HCT116 (cell line): ENCODE results near the gene ANGPTL3.

Source experiments
- CEBPB ChIP-seq: IDR thresholded peaks from 2 replicates; pipeline ENCODE4 v1.6.1; 2012; ENCODE audit warnings: low read depth
- EZH2 ChIP-seq: fragments of 200-600 bp; sonication (generic); IDR thresholded peaks from 2 replicates; pipeline ENCODE4 v1.6.1; 2017; ENCODE audit warnings: antibody characterized with exemption, mixed run types
- EZH2phosphoT487 ChIP-seq: fragments of 200-600 bp; IDR thresholded peaks from 2 replicates; pipeline ENCODE4 v1.6.1; 2018; ENCODE audit warnings: antibody characterized with exemption, borderline replicate concordance
- JUND ChIP-seq: IDR thresholded peaks from 2 replicates; pipeline ENCODE4 v1.6.1; 2012
- POLR2A ChIP-seq: IDR thresholded peaks from 2 replicates; pipeline ENCODE4 v1.7.0; 2011; ENCODE audit warnings: borderline replicate concordance; ENCODE audit not compliant: insufficient read depth, insufficient read length; ENCODE audit errors: extremely low read depth
- POLR2AphosphoS5 ChIP-seq: IDR thresholded peaks from 2 replicates; pipeline ENCODE4 v1.6.1; 2011; ENCODE audit warnings: mild to moderate bottlenecking, low read depth, low read length, moderate library complexity
- TCF7L2 ChIP-seq: IDR thresholded peaks from 2 replicates; pipeline ENCODE4 v1.7.0; 2011; ENCODE audit warnings: borderline replicate concordance, inconsistent platforms; ENCODE audit not compliant: insufficient read depth, insufficient read length; ENCODE audit errors: extremely low read depth
- YY1 ChIP-seq: IDR thresholded peaks from 2 replicates; pipeline ENCODE4 v1.6.1; 2011; ENCODE audit warnings: low read length, low read depth, moderate library complexity, mild to moderate bottlenecking; ENCODE audit not compliant: insufficient replicate concordance; ENCODE audit errors: extremely low read depth
- ZFX ChIP-seq: fragments of 450-650 bp; IDR thresholded peaks from 2 replicates; pipeline ENCODE4 v1.6.1; 2017
- ZNF274 ChIP-seq: fragments of 200-500 bp; sonication (Bioruptor generic); IDR thresholded peaks from 2 replicates; pipeline ENCODE4 v1.6.1; 2014; ENCODE audit warnings: mild to moderate bottlenecking, low read depth, low read length, inconsistent platforms
- TF ChIP-seq, protein P1 (sequence below), 3 experiments: fragments of 200-600 bp in 1 of 3; sonication (generic) in 1 of 3; IDR thresholded peaks in 2 of 3; conservative IDR thresholded peaks in 1 of 3; 2 replicates each; pipeline ENCODE4 v1.5.1; 2012 to 2017; ENCODE audit warnings: low read depth in 2 of 3, low read length in 2 of 3, antibody characterized with exemption in 1 of 3, borderline replicate concordance in 1 of 3, control low read depth in 1 of 3, mild to moderate bottlenecking in 1 of 3, mixed read lengths in 1 of 3, mixed run types in 1 of 3, moderate library complexity in 1 of 3; ENCODE audit not compliant: insufficient read depth in 1 of 3
- TF ChIP-seq, protein P2 (sequence below): IDR thresholded peaks from 2 replicates; pipeline ENCODE4 v1.6.1; 2012

DNA sequence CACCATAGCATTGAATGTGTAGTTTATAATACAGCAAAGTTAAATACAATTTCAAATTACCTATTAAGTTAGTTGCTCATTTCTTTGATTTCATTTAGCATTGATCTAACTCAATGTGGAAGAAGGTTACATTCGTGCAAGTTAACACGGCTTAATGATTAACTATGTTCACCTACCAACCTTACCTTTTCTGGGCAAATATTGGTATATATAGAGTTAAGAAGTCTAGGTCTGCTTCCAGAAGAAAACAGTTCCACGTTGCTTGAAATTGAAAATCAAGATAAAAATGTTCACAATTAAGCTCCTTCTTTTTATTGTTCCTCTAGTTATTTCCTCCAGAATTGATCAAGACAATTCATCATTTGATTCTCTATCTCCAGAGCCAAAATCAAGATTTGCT lies at the start of gene ANGPTL3:
- no peak for TF ChIP-seq CEBPB
- TF ChIP-seq, protein P1, sequence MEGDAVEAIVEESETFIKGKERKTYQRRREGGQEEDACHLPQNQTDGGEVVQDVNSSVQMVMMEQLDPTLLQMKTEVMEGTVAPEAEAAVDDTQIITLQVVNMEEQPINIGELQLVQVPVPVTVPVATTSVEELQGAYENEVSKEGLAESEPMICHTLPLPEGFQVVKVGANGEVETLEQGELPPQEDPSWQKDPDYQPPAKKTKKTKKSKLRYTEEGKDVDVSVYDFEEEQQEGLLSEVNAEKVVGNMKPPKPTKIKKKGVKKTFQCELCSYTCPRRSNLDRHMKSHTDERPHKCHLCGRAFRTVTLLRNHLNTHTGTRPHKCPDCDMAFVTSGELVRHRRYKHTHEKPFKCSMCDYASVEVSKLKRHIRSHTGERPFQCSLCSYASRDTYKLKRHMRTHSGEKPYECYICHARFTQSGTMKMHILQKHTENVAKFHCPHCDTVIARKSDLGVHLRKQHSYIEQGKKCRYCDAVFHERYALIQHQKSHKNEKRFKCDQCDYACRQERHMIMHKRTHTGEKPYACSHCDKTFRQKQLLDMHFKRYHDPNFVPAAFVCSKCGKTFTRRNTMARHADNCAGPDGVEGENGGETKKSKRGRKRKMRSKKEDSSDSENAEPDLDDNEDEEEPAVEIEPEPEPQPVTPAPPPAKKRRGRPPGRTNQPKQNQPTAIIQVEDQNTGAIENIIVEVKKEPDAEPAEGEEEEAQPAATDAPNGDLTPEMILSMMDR (IDR thresholded peaks at IDR 0.05 in 2 of 3, conservative IDR thresholded peaks at IDR 0.05 in 1 of 3; ENCODE audit: borderline replicate concordance in 1 of 3, insufficient read depth in 1 of 3, low read depth in 2 of 3, low read length in 2 of 3), result no peak
- no peak for TF ChIP-seq EZH2
- no peak for TF ChIP-seq POLR2A
- TF ChIP-seq, protein P2, sequence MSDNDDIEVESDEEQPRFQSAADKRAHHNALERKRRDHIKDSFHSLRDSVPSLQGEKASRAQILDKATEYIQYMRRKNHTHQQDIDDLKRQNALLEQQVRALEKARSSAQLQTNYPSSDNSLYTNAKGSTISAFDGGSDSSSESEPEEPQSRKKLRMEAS, result no peak
- no peak for TF ChIP-seq POLR2AphosphoS5
- no peak for TF ChIP-seq JUND
- no peak for TF ChIP-seq EZH2phosphoT487
- TF ChIP-seq YY1, result no peak
- TF ChIP-seq ZNF274, result no peak
- no peak for TF ChIP-seq ZFX
- no peak for TF ChIP-seq TCF7L2
